ENCODE results near the gene SALL2.
"Not testable (repeated sequence)": the region's sequence is repeated elsewhere in the genome, so short reads cannot be mapped to it uniquely, and the experiment has no call there.

SALL2 gene

DNA sequence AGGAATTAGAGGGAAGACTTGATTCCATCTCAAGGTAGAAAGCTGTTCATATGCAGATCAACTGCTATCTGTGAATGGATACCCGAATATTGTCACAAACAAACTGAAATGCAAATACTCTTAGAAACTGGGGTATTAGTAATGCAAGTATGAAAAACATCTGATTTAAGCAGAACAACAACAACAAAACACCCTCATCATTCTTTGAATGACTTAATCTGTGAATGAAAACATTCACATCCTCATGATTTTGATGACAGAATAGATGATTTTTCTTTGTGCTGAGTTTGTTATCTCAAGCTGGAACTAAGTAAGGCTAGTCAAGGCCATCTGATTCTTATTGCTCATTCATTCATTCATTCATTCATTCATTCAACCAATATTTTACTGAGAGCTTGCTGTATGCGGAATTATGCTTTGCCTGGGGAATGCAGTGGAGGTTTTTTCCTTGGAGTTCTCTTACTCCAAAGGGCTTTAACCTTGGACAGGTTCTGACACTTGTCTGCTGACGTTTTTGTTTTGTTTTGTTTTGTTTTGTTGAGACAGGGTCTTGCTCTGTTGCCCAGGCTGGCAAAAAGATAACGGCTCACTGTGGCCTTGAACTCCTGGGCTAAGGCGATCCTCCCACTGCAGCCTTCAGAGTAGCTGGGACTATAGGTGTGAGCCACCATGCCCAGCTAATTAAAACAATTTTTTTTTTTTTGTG, 30.4 kb upstream of the SALL2 start:
- CTCF ChIA-PET: interaction anchor here (0.6 to 4.7 kb wide), 14 partner anchors 22 to 542 kb away, joined by 3 to 72 read pairs (median 3); partner anchors contain the start of gene SALL2

DNA sequence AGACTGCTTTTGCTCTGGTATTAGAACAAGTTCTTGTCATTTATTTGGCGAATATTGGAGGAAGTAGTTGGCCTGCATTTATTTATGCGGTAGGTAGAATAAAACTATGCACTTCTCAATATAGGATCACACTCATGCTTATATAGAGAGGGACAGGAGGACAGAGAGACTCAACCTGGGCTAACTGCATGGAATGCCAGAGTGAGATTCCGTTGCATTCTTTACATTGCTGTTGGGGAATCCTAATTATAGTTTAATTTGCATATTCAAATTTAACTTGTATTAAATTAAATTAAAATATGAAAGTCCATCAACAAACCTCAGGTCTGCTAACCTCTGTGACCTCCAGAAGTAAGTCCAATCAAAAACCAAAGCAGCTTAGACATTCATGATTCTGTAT, 27.1 kb upstream of the SALL2 start:
- H3K36me3 ChIP-seq (ENCODE audit: control insufficient read depth in 2 of 2, insufficient read depth in 1 of 2, low read length in 2 of 2): no peaks in the 10 kb centered on the region
- no peak for TF ChIP-seq YY1 (tag by site-specific recombination; IDR thresholded peaks at IDR 0.05)
- CTCF ChIA-PET: no interaction called here
- POLR2A ChIA-PET: interaction anchor here (0.8 kb wide), 1 partner anchor 42 kb away, joined by 4 read pairs; the partner anchor contains the start of gene METTL3
- H3K4me1 ChIP-seq (ENCODE audit: control insufficient read depth, insufficient read depth, low read length): no peaks in the 10 kb centered on the region
- H3K4me3 ChIP-seq (ENCODE audit: low read depth, low read length): no peak overlapping the region
- no peaks in the 10 kb centered on the region for H3K9me3 ChIP-seq (ENCODE audit: control insufficient read depth, insufficient read depth, low read depth, low read length)
- no peak overlapping the region for H3K27ac ChIP-seq (ENCODE audit: extremely low read depth, low read depth, low read length)

More for the DNA sequence above, 30.4 kb upstream of the SALL2 start:
- H3K9me3 ChIP-seq (ENCODE audit: control insufficient read depth, insufficient read depth, low read depth, low read length): no peaks in the 10 kb centered on the region
- H3K36me3 ChIP-seq (ENCODE audit: control insufficient read depth in 2 of 2, insufficient read depth in 1 of 2, low read length in 2 of 2): no peaks in the 10 kb centered on the region
- POLR2A ChIA-PET: interaction anchor here (0.6 to 1.9 kb wide), 4 partner anchors 30 to 101 kb away, joined by 5 to 9 read pairs (median 7); partner anchors contain the start of genes CHD8, METTL3 and SALL2
- H3K4me3 ChIP-seq (ENCODE audit: low read depth, low read length): no peak overlapping the region
- no peak for TF ChIP-seq GLI2 (tag by site-specific recombination; IDR thresholded peaks at IDR 0.05; ENCODE audit: borderline replicate concordance, low read depth)
- peak; percentile 96 for TF ChIP-seq ZNF121 (tag by site-specific recombination; IDR thresholded peaks at IDR 0.05)
- no peak for TF ChIP-seq ZNF660 (tag by site-specific recombination; IDR thresholded peaks at IDR 0.05)
- peak; percentile 84; the same call in 1 of the 2 replicates for TF ChIP-seq ZNF24 (tag by site-specific recombination; IDR thresholded peaks at IDR 0.05)
- H3K4me1 ChIP-seq (ENCODE audit: control insufficient read depth, insufficient read depth, low read length): no peaks in the 10 kb centered on the region
- no peak overlapping the region for H3K27ac ChIP-seq (ENCODE audit: extremely low read depth, low read depth, low read length)

DNA sequence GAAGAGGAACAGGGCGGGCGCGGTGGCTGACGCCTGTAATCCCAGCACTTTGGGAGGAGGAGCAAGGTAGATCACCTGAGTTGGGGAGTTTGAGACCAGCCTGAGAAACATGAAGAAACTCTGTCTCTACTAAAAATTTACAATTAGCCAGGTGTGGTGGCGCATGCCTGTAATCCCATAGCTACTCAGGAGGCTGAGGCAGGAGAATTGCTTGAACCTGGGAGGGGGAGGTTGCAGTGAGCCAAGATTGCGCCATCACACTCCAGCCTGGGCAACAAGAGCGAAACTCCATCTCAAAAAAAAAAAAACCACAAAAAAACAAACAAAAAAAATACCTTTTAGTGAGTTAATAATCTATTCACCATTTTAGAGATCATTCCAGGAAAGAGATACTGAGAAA, 18.4 kb upstream of the SALL2 start:
- H3K4me3 ChIP-seq (ENCODE audit: low read depth, low read length); H3K4me1 ChIP-seq (ENCODE audit: control insufficient read depth, insufficient read depth, low read length); H3K36me3 ChIP-seq (ENCODE audit: control insufficient read depth in 2 of 2, insufficient read depth in 1 of 2, low read length in 2 of 2); CTCF ChIA-PET; H3K27ac ChIP-seq (ENCODE audit: extremely low read depth, low read depth, low read length); H3K9me3 ChIP-seq (ENCODE audit: control insufficient read depth, insufficient read depth, low read depth, low read length): not testable (repeated sequence)
- POLR2A ChIA-PET: interaction anchor here (0.7 kb wide), 1 partner anchor 892 kb away, joined by 4 read pairs; no protein-coding TSS in a partner anchor

DNA sequence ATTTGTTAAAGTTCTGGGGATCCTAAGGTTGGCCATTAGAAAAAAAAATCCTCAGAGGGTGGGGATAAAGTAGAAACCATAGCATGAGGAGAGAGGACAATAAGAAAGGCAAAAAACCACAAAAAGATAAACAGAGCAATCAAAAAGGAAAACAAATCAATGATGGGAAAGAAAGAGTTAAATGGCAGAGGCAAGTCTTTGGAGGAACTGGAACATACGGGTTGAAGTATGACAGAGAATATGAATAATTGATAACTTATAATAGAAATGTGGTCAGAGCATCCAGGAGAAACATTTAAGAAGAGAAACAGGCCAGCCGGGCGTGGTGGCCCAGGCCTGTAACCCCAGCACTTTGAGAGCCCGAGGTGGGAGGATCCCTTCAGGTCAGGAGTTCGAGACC, 17.8 kb upstream of the SALL2 start:
- TF ChIP-seq ZNF146 (tag by site-specific recombination; IDR thresholded peaks at IDR 0.05) (no peak), ZBTB17 (tag by site-specific recombination; IDR thresholded peaks at IDR 0.05) (peak; percentile 36; the same call in 1 of the 2 replicates)
- Histone ChIP-seq H3K4me1 (ENCODE audit: control insufficient read depth, insufficient read depth, low read length) (no peaks in the 10 kb centered on the region), H3K27ac (ENCODE audit: extremely low read depth, low read depth, low read length) (no peak overlapping the region), H3K9me3 (ENCODE audit: control insufficient read depth, insufficient read depth, low read depth, low read length) (no peaks in the 10 kb centered on the region), H3K36me3 (ENCODE audit: control insufficient read depth in 2 of 2, insufficient read depth in 1 of 2, low read length in 2 of 2) (no peaks in the 10 kb centered on the region), H3K4me3 (ENCODE audit: low read depth, low read length) (no peak overlapping the region)
- ChIA-PET CTCF (no interaction called here), POLR2A (interaction anchor here (0.7 kb wide), 1 partner anchor 893 kb away, joined by 4 read pairs; no protein-coding TSS in a partner anchor)

DNA sequence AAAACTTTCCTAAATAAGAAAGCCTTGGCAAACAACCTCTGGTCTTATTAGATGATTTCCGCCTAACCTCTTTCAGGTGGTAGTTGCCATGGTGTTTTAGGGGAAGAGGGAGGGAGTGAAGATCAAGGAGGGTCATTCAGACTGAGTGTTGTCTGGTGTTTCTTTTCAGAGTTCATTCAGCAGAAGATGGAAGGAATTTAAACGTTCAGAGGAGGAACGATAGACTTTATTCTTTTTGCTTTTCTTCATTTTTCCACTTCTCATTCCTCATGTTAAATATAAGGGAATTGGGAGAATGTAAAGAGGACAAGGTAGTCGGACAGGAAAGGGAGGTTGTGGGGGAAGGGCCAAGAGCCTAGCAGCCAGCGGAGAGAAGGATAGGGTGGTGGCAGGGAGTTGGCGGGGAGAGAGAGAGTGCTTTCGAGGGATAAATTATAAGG, 17.4 kb upstream of the SALL2 start:
- ChIA-PET CTCF (no interaction called here), POLR2A (no interaction called here)
- Histone ChIP-seq H3K4me1 (ENCODE audit: control insufficient read depth, insufficient read depth, low read length) (no peaks in the 10 kb centered on the region), H3K4me3 (ENCODE audit: low read depth, low read length) (no peak overlapping the region), H3K36me3 (ENCODE audit: control insufficient read depth in 2 of 2, insufficient read depth in 1 of 2, low read length in 2 of 2) (no peaks in the 10 kb centered on the region), H3K27ac (ENCODE audit: extremely low read depth, low read depth, low read length) (no peak overlapping the region), H3K9me3 (ENCODE audit: control insufficient read depth, insufficient read depth, low read depth, low read length) (no peaks in the 10 kb centered on the region)
- no peak for TF ChIP-seq ZNF214 (tag by site-specific recombination; IDR thresholded peaks at IDR 0.05; ENCODE audit: borderline replicate concordance)
- TF ChIP-seq ZNF747 (tag by site-specific recombination; IDR thresholded peaks at IDR 0.05): no peak
- no peak for TF ChIP-seq SP7 (tag by site-specific recombination; IDR thresholded peaks at IDR 0.05)
- no peak for TF ChIP-seq ZNF510 (tag by site-specific recombination; IDR thresholded peaks at IDR 0.05; ENCODE audit: insufficient replicate concordance)
- no peak for TF ChIP-seq ZNF10 (tag by site-specific recombination; IDR thresholded peaks at IDR 0.05)
- no peak for TF ChIP-seq ZNF157 (tag by site-specific recombination; IDR thresholded peaks at IDR 0.05)
- TF ChIP-seq, protein P1, sequence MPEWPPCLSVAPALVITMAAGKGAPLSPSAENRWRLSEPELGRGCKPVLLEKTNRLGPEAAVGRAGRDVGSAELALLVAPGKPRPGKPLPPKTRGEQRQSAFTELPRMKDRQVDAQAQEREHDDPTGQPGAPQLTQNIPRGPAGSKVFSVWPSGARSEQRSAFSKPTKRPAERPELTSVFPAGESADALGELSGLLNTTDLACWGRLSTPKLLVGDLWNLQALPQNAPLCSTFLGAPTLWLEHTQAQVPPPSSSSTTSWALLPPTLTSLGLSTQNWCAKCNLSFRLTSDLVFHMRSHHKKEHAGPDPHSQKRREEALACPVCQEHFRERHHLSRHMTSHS (tag by site-specific recombination; IDR thresholded peaks at IDR 0.05): no peak
- TF ChIP-seq ZNF266 (tag by site-specific recombination; IDR thresholded peaks at IDR 0.05; ENCODE audit: low read depth): no peak
- no peak for TF ChIP-seq ZNF423 (tag by site-specific recombination; IDR thresholded peaks at IDR 0.05)
- TF ChIP-seq ZNF391 (tag by site-specific recombination; IDR thresholded peaks at IDR 0.05; ENCODE audit: borderline replicate concordance, low read depth): no peak
- TF ChIP-seq, protein P2, sequence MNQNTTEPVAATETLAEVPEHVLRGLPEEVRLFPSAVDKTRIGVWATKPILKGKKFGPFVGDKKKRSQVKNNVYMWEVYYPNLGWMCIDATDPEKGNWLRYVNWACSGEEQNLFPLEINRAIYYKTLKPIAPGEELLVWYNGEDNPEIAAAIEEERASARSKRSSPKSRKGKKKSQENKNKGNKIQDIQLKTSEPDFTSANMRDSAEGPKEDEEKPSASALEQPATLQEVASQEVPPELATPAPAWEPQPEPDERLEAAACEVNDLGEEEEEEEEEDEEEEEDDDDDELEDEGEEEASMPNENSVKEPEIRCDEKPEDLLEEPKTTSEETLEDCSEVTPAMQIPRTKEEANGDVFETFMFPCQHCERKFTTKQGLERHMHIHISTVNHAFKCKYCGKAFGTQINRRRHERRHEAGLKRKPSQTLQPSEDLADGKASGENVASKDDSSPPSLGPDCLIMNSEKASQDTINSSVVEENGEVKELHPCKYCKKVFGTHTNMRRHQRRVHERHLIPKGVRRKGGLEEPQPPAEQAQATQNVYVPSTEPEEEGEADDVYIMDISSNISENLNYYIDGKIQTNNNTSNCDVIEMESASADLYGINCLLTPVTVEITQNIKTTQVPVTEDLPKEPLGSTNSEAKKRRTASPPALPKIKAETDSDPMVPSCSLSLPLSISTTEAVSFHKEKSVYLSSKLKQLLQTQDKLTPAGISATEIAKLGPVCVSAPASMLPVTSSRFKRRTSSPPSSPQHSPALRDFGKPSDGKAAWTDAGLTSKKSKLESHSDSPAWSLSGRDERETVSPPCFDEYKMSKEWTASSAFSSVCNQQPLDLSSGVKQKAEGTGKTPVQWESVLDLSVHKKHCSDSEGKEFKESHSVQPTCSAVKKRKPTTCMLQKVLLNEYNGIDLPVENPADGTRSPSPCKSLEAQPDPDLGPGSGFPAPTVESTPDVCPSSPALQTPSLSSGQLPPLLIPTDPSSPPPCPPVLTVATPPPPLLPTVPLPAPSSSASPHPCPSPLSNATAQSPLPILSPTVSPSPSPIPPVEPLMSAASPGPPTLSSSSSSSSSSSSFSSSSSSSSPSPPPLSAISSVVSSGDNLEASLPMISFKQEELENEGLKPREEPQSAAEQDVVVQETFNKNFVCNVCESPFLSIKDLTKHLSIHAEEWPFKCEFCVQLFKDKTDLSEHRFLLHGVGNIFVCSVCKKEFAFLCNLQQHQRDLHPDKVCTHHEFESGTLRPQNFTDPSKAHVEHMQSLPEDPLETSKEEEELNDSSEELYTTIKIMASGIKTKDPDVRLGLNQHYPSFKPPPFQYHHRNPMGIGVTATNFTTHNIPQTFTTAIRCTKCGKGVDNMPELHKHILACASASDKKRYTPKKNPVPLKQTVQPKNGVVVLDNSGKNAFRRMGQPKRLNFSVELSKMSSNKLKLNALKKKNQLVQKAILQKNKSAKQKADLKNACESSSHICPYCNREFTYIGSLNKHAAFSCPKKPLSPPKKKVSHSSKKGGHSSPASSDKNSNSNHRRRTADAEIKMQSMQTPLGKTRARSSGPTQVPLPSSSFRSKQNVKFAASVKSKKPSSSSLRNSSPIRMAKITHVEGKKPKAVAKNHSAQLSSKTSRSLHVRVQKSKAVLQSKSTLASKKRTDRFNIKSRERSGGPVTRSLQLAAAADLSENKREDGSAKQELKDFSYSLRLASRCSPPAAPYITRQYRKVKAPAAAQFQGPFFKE (tag by site-specific recombination; IDR thresholded peaks at IDR 0.05; ENCODE audit: borderline replicate concordance): no peak
